Posterior cingulate gyrus (tissue), 11 donors: ENCODE results near the gene MEX3C.

Source experiments
- DNase-seq, 10 donors: peaks; one replicate each; pipeline versions ENCODE4 v3.0.0 to v3.0.0-alpha.2; 2020 to 2021; ENCODE audit warnings: mixed read lengths in 3 of 10
- intact Hi-C: fragments of 100-400 bp; cut with DNase I; formaldehyde crosslinking; loops from one replicate; pipeline ENCODE4 v1.15.1; 2023

MEX3C gene

GRCh38 chr18:51197661-51198424 is at the start of gene MEX3C:
Gene MEX3C, minus strand, starts transcription at chr18:51197681. Its CDS starts 361 bp downstream, at chr18:51197320.
- DNase-seq: peak; percentile 98 to 100 (median 99)
- intact Hi-C loops: loop anchor here (5.0 to 10.0 kb wide), 3 partner anchors 171 to 323 kb away; partner anchors contain the start of gene ME2

GRCh38 chr18:51241226-51241625 is 43.7 kb upstream of the MEX3C start:
- intact Hi-C loops: no loop called here
- no peak for DNase-seq

- intact Hi-C loops: no loop called here
- no peak for DNase-seq
Measured at GRCh38 chr18:51236225-51236624, 38.7 kb upstream of the MEX3C start.

GRCh38 chr18:51235009-51235789 is 37.7 kb upstream of the MEX3C start:
- intact Hi-C loops: no loop called here
- no peak for DNase-seq

DNA sequence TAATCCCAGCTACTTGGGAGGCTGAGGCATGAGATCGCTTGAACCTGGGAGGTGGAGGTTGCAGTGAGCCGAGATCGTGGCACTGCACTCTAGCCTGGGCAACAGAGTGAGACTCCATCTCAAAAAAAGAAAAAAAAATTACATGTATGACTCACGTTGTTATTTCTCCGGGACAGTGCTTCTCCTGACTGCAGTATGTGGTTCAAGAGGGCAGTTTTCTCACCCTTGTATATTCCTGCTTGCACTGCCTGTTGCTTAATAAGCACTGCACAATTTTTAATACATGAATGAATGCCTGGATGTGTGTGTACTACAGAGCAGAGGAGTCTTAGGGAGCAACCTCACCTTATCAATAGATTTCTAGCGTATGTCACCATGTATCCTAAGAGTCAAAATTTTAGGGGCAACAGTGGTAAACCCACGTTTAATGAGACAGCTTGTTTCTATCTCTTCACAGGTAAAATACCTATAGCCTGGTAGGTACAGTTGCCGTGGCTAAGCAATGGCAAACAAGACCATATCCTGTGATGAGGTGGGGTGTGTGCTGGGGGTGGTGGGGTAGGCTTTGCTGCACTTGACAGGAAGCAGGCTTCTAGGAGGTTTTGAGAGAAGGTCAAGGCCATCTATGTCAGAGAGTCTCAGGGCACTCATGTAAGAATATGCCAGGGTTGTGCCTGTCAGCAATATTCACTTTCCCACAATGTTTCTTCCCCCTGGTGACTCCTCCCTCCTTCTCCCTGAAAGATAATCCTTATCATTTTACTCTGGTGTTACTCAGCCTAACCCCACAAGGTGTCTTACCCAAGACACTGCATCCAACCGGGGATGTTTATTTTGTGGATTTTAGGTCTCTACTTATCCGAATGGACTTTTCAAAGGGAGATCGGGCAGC is 36.9 kb upstream of the MEX3C start:
- DNase-seq: no peak
- intact Hi-C loops: no loop called here

- intact Hi-C loops: no loop called here
- DNase-seq: no peak
Measured at GRCh38 chr18:51229328-51229727, 31.8 kb upstream of the MEX3C start.

DNA sequence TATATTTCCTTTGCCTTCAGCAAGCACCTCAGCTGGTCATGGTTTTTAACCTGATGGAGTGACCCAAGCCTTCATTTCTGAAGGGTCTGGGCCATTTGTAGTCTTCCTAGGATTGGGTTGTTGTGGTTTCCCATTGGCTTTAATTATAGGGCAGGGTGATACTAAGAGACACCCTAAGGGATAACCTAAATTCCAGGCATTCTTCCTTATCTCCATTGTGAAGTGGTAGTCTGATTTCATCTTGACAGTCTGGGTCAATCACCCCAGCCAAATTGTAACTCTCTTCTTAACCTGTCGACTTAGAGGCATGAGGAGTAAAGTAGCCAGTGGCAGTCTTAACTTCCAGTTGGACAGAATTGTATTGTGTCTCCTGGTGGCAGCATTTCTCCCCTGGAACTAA is 30.2 kb upstream of the MEX3C start:
- no peak for DNase-seq
- intact Hi-C loops: no loop called here

GRCh38 chr18:51226587-51227350 is 29.3 kb upstream of the MEX3C start:
- intact Hi-C loops: no loop called here
- DNase-seq: peak in 1 of 10 donors; percentile 43

- no peak for DNase-seq
Measured at GRCh38 chr18:51226068-51226467, 28.6 kb upstream of the MEX3C start.

DNA sequence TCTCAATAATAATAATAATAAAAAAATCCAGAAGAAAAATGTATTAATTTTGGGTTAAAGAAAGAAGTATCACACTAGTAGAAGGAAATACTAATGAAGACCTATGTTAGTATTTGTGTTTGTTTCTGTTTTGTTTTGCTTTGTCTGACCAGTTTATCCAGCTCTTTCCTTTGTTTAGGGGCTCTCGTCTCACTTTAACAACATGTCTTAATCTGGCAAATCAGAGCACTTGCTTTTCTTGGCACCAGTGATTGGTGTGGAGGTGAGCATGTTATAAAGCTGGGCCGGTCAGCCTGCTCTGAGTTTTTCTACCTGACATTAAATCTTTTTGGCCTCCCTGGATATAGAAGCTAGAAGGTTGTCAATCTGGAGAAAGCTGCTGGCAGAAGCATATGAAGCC is 15.1 kb upstream of the MEX3C start:
- DNase-seq: no peak
- intact Hi-C loops: no loop called here

More at GRCh38 chr18:51226068-51226467, 28.6 kb upstream of the MEX3C start:
- intact Hi-C loops: no loop called here

GRCh38 chr18:51211552-51211951 is 14.1 kb upstream of the MEX3C start:
- intact Hi-C loops: no loop called here
- no peak for DNase-seq

- peak in 6 of 10 donors; percentile 24 to 91 (median 34) for DNase-seq
- intact Hi-C loops: loop anchor here (5.0 to 10.0 kb wide), 3 partner anchors 170 to 322 kb away; partner anchors contain the start of gene ME2
Measured at GRCh38 chr18:51196811-51197660, 445 bp downstream of the MEX3C start.

- intact Hi-C loops: loop anchor here (5.0 to 10.0 kb wide), 3 partner anchors 169 to 321 kb away; partner anchors contain the start of gene ME2
- peak in 7 of 10 donors; percentile 10 to 85 (median 27) for DNase-seq
Measured at GRCh38 chr18:51196118-51196810, 1.2 kb downstream of the MEX3C start.

- intact Hi-C loops: loop anchor here (5.0 to 10.0 kb wide), 3 partner anchors 168 to 321 kb away; partner anchors contain the start of gene ME2
- peak in 1 of 10 donors; percentile 10 for DNase-seq
Measured at GRCh38 chr18:51195451-51196117, 1.9 kb downstream of the MEX3C start.

- no peak for DNase-seq
- intact Hi-C loops: loop anchor here (5.0 to 10.0 kb wide), 3 partner anchors 168 to 320 kb away; partner anchors contain the start of gene ME2
Measured at GRCh38 chr18:51195086-51195450, 2.4 kb downstream of the MEX3C start.

DNA sequence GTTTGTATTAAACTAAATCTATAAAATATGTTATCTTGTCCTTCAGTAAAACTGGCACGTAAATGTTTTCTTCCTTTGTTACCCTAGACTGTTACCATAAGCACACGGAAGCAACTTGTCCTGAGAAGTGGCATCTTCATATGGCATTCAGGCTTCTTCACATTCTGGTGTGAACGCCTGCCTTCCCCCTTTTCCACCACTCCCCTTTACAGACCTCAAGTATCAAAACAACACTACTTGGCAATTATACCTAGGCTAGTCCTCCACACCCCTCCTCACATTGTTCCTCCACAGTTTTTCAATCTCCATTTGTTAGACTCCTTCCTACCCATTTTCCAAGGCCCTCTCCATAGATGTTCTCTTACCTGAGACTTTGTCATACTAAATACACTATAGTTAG is 2.9 kb downstream of the MEX3C start:
- no peak for DNase-seq
- intact Hi-C loops: loop anchor here (5.0 to 10.0 kb wide), 3 partner anchors 167 to 320 kb away; partner anchors contain the start of gene ME2

DNA sequence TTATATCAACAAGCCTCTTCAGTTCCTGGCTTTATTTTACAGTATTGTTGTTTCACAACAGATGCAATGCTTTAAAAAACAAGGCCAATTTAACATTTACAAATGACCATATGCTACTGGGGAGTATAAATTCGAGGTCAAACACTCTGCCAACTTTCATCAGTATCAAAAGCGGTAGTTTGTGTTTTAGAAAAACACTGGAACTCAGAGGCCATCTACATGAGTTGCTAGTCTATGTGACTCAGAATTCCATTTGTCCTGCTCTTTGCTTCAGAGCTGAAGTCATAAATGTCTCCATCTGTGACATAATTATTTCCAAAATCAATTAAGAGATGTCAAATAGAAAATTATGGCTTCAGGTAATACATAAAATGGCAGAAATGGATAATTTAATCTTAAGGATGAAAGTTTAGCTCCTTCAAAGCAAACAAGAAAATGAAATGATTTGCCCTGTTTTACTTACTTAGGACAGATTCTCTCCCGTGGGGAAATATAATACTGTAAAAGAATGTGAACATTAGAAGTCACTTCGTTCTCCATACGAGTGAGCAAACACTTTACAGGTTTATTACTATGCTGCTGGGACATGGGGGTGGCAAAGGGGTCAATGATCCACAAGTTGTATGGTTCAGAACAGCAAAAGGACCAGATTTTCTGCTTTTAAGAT is 3.7 kb downstream of the MEX3C start:
- intact Hi-C loops: loop anchor here (10.0 kb wide), 2 partner anchors 201 to 319 kb away; partner anchors contain the start of gene ME2
- no peak for DNase-seq
